Left cardiac atrium (tissue), 4 donors: ENCODE results near the gene UBE2F. TPM values are rescaled to one million over a fixed set of nuclear protein-coding genes. Genes with fewer than 3 reads are reported as not detected.

Experiments used
- ATAC-seq, 2 donors: fragments of 200-7000 bp; cut with Tn5 transposase; one replicate each; pipeline ENCODE4 v1.9.1; 2020; ENCODE audit warnings: mild to moderate bottlenecking in 2 of 2, moderate library complexity in 2 of 2
- DNase-seq: peaks from one replicate; pipeline ENCODE4 v3.0.0-alpha.2; 2020
- intact Hi-C, 2 donors: fragments of 100-400 bp; cut with DNase I; formaldehyde crosslinking; loops; one replicate each; pipeline versions ENCODE4 v1.14.1 to v1.15.1; 2022 to 2023
- total RNA-seq, 2 donors: library from RNA; stranded (reverse); fragmentation: NEBNext Ultra II Directional; extraction: Animal tissue kit (Norgen Biotek cat#: 25700); gene quantifications; one replicate each; pipeline ENCODE4 v1.2.1, GENCODE V29; 2021
- donor health status: DM: no; HTN: yes; CAD: no.
- donor health status: DM: no; HTN: yes; CAD: no; lungs with severe emphysema.
- donor health status: DM: yes; HTN: yes; CAD: no.
- donor health status: Dilated cardiomyopathy.

UBE2F gene
- total RNA-seq, 2 donors from 2014 or later: 66.1 to 87.8 TPM

DNA sequence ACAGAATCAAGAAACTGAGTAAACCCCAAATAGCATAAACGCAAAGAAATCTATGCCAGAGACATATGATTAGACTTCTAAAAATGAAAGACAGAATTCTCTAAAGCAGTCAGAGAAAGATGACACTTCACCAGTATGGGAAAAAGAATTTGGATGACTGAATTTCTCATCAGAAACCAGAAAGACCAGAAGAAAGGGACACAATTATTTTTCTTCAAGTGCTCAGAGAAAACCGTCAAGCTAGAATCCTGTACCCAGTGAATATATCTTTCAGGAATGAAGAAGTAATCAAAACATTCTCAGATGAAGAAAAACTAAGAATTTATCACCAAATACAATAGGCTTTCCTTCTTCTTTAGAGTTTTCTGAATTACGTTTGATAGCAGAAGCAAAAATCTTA is 119.1 kb downstream of the UBE2F start:
- intact Hi-C loops: no loop called here
- ATAC-seq (no peak), DNase-seq (no peak)

DNA sequence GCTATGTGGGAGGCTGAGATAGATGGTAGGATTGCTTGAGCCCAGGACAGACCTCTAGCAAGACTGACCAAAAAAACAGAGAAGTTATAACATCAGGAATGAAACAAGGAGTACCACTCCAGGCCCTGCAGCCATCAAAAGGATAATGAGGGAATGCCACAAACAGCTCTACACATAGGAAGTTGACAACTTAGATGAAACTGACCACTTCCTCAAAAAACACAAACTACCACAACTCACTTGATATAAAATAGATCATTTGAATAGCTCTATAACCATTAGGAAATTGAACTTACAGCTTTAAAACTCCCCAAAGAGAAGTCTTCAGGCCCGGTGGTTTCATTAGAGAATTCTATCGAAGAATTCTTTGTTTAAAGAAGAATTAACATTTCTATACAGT is 120.4 kb downstream of the UBE2F start:
- ATAC-seq: no peak
- DNase-seq: no peak
- intact Hi-C loops: no loop called here

GRCh38 chr2:238090887-238091286 is 124.1 kb downstream of the UBE2F start:
- intact Hi-C loops: no loop called here
- DNase-seq (no peak), ATAC-seq (no peak)

GRCh38 chr2:238091436-238092060 is 124.7 kb downstream of the UBE2F start:
- ATAC-seq (no peak), DNase-seq (no peak)

More at GRCh38 chr2:238091436-238092060, 124.7 kb downstream of the UBE2F start:
- intact Hi-C loops: no loop called here

Other genes with a start within 250 kb of the UBE2F start
- gene RBM44, start 168.2 kb upstream of the UBE2F start, total RNA-seq: under 1 TPM; 0.38 to 0.47 TPM
- gene RAMP1, start 107.4 kb upstream of the UBE2F start, total RNA-seq: 100 to 1,000 TPM in 1 of 2 donors, 10 to 100 TPM in 1; 86.7 to 359 TPM
- 10 to 100 TPM in 1 of 2 donors, 1 to 10 TPM in 1; 9.6 to 10.9 TPM for gene SCLY, start 94.0 kb downstream of the UBE2F start, total RNA-seq
- under 1 TPM; 0.15 to 0.26 TPM for gene ESPNL, start 133.3 kb downstream of the UBE2F start, total RNA-seq
- gene KLHL30, start 171.7 kb downstream of the UBE2F start, total RNA-seq: 10 to 100 TPM; 15.8 to 16.6 TPM
- 1 to 10 TPM in 1 of 2 donors, not detected in 1; 1.2 TPM for gene ERFE, start 192.0 kb downstream of the UBE2F start, total RNA-seq
- 10 to 100 TPM; 23.4 to 27.9 TPM for gene ILKAP, start 236.7 kb downstream of the UBE2F start, total RNA-seq